HG03378 (cell line): ENCODE results near the gene NID1.
"Not testable (repeated sequence)": the region's sequence is repeated elsewhere in the genome, so short reads cannot be mapped to it uniquely, and the experiment has no call there.

Experiments
- ATAC-seq: cut with Tn5 transposase; IDR thresholded peaks from one replicate; pipeline ENCODE4 v1.9.1; 2021; ENCODE audit warnings: mild to moderate bottlenecking, moderate library complexity; ENCODE audit not compliant: unreplicated experiment

The NID1 gene

DNA sequence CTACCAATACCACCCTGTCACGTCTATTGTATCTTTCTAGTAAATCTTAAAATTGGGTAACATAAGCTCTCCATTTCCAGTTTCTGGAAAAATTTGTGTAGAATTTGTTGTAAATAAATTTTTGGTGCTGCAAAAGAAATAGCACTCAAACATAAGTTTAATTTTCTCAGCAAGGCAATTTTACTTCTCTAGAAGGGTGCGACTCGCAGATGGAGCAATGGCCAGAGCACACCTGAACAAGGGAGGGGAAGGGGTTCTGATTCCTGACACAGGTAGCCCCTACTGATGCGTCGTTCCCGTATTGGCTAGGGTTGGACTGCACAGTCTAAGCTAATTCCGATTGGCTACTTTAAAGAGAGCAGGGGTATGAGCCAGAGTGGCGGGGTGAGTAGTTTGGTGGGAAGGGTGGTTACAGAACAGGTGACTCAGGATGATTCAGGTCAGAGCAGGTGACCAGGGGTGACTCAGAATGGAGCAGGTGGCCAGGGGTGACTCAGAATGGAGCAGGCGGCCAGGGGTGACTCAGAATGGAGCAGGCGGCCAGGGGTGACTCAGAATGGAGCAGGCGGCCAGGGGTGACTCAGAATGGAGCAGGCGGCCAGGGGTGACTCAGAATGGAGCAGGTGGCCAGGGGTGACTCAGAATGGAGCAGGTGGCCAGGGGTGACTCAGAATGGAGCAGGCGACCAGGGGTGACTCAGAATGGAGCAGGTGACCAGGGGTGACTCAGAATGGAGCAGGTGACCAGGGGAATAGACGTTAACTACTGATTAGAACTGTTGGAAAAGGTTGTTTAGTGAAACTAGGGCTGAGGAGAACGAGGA, 32.0 kb upstream of the NID1 start:
- ATAC-seq, result peak; percentile 57

DNA sequence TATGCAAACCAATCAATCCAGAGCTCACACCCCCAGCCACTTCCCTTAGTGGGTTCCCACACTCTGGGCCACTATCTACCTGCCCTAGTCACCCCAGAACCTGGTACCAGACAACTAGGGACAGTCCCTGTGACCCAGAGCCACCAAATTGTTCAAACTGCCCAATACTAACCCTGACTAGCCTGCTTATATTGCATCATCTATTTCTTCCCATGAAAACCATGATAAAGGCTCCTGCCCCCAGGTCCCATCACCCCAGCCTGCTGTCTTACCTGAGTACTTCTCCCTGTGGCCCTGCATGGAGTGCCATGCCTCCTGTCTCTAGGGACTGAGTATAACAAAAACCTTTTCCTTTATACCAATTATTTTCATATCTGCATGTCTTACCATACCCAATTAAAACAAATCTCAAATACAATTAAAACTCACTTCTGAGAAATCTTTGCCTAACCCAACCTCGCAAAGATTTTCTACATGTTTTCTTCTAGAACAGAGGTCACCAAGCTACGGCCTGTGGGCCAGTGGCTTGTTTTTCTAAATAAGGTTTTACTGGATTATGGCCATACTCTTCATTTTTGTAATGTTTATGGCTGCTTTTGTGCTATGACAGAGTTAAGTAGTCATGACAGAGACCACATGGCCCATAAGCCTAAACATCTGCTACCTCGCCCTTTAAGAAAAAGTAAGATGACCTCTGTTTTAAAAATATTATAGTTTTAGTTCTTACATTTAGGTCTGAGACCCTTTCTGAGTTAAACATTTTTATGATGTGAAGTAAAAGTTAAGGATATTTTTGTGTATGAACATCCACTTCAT, 31.0 kb upstream of the NID1 start:
- no peak for ATAC-seq

DNA sequence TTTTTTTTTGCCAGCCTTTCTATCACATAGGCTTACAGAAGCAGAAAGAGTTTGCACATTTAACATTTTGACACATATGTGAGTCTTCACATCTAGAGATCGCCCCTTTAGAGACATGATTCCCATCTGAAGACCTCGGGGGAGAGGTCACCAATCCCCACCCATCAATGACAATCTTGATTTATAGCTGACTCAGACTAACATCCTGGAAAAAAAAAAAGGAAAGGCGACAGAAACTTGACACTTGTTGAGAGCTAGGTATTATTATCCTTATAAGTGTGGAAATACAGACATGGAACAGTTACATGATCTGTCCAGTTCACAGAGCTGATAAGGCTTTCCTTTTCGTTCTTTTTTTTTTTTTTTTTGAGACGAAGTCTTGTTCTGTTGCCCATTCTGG, 28.0 kb upstream of the NID1 start:
- ATAC-seq, result no peak

DNA sequence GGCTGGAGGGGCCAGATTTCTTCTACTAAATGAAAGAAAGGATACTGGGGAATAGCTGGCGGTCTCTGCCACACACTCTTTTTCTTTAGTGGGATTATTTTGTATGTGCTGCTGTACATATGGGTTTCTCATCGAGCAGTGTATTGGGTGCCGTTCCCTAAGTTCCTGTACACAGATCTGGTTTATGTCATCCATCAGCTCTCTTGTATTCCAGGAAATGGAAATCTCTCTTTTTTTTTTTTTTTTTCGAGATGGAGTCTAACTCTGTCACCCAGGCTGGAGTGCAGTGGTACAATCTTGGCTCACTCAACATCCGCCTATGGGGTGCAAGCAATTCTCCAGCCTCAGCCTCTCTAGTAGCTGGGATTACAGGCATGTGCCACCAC, 27.0 kb upstream of the NID1 start:
- ATAC-seq, result no peak

DNA sequence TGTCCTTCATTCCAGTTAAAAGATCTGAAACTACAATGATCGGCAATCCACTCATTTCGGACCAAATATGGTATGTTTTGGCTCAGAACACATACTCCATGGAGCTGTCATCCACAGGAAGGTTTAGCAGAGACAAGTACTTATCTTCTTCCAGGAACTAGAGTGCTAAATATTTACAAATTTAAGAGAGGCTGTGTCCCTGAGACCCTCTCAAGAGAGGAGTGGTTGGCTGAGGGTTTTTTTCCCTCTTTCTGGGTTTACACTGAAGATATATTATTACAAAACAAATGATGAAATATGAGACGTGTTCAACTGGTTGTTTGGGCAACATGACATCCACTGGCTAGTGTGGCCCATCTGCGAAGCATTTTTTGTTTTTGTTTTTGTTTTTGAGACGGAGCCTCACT, 25.9 kb upstream of the NID1 start:
- no peak for ATAC-seq

DNA sequence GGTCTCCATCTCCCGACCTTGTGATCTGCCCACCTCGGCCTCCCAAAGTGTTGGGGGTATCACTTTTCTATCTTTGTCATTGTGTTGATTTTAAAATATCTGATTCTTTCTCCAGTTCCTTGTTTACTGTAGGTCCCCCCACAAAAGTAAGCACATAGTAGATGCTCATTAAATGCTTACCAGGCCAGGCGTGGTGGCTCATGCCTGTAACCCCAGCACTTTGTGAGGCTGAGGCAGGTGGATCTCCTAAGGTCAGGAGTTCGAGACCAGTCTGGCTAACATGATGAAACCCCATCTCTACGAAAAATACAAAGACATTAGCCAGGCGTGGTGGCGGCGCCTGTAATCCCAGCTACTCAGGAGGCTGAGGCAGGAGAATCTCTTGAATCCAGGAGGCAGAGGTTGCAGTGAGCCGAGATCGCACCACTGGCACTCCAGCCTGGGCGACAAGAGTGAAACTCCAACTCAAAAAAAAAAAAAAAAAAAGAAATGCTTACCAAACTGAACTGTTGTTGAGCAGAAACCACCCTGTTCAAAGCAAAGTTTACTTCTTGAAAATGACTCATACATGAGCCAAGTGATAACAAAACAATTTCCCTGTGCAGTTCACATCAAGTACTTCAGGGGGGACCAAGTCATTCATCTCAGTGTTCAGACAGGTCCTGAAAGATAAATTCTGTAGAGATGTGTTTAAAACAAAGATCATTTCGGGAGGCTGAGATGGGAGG, 24.3 kb upstream of the NID1 start:
- no peak for ATAC-seq

DNA sequence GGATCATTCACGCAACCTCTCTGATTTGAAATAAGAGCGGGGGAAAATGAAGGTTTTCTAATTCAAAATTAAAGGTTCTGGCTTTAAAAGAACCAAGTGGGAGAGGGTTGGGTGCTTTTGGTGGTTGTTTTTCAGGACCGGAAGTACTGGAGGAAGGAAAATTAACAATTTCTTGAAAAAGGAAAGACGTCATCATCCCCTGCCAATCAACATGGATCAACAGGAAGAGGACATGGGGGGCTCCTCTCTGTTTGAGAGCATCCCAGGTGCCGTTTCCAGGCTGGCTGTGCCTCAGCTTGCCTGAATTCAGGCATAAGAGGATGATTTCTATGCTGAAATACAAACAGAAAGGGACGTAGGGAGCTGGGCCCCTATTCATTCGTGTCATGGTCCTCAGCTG, 21.6 kb upstream of the NID1 start:
- no peak for ATAC-seq

DNA sequence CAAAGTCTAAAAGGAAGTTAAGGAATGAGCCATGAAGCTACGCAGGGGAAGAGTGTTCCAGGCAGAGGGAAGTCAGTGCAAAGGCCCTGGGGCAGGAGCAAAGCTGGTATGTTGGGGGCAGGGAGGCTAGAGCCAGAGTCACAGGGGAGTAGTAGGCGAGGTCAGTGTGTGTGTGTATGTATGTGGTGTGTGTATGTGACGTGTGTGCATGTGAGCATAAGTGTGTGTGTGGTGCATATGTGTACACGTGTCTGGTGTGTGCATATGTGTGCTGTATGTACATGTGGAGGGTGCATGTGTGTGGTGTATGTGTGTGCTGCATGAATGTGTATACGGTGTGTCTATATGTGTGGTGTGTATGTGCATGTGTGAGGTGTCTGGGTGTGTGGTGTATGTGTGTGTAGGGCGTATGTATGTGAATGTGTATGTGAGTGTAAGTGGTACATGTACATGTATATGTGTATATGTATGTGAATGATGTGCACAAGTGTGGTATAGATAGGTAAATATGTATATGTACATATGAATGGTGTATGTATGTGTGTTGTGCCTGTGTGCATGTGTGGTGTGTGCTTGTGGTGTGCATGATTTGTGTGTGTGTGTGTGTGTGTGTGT, 20.8 kb upstream of the NID1 start:
- no peak for ATAC-seq

DNA sequence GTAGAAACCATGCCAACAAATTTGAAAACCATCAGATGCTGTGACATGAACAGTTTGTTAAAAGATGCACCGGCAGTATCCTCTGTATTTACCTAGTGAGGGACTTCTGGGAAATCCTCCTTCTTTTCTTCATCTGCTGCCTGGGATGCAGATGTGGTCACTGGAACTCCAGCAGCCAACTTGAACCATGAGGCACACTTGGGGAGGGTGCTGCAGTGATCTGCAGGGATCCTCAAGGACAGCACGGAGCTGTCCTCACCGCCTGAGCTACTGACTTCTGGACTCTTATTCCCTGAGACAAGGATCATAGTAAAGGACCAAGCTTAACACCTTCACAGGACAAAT, 19.5 kb upstream of the NID1 start:
- no peak for ATAC-seq

DNA sequence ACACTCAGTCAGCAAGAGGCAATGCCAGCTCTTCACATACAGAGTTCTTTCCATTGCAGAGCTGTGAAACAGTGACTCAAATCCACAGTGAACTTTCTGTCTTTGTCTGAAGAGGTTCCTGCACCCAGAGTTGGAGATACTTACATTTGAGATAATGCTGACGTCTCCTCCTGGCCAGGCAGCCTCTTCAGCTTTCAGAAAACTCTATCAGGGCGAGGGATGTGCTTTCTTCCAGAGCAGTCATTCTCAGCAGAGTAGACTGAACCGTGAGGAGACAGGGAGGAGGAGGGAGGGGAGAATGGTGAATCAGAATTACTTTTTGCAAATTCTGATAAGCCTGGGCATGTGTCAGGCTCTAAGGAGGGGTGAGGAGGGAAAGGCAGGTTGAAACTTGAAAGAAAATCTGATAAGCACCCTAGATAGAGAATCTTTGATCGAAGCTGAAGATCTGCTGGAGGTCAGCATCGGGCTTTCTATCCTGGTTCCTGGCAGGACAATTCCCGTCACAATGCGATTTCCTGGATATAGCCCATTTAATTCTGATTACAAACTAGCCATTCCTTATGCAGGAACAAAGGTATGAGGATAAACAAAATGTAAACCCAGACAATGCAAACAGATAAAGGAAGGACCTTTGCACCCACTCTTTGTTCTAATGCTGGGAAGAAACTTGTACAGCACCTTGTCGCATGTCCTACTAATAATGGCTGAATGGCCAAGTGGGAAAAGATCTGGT, 18.9 kb upstream of the NID1 start:
- no peak for ATAC-seq

DNA sequence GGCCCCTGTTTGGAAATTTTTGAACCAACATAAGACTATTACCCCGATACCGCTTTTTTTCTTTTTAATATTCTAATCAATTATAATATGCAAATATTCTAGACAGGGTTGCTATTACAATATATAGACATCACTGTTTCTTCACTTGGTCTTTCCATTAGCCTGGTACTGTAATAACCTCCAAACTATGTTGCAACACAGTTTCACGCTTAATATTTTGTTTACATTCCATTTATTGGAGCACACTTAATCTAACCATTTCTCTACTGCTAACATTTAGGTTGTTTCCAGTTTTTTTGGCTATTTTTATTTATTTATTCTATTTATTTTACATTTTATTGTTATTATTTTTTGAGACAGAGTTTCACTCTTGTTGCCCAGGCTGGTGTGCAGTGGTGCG, 17.6 kb upstream of the NID1 start:
- ATAC-seq, result no peak

DNA sequence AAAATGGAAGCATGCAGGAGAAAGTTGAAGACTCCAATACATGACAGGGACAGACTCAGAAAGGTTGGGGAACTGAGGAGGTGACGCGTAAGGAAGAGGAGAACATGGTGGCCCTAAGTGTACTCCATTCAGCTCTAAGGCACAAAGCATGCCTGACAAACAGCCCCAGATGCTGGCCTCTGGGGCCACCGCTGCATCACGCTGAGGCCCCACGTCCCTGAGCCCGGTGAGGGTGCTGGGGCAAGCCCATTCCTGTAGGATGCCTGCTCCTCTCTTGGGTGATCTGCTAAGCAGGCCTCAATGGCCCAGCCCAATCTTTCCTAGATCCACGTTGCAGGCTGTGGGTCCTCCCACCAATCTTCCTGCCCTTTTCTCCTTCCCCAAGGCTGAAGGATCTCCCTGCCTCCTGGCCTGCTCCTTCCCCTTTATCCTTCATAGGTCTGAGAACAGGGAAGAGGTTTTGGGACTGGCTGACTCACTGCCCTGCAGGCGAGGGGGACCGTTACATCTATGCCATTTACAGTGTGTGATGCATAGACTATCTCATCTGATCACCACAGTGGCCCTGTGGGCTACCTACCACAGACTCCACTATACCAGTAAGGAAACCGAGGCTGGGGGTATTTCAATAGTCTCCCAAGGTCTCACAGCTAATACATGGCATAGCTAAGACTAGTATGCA, 16.8 kb upstream of the NID1 start:
- ATAC-seq, result no peak

DNA sequence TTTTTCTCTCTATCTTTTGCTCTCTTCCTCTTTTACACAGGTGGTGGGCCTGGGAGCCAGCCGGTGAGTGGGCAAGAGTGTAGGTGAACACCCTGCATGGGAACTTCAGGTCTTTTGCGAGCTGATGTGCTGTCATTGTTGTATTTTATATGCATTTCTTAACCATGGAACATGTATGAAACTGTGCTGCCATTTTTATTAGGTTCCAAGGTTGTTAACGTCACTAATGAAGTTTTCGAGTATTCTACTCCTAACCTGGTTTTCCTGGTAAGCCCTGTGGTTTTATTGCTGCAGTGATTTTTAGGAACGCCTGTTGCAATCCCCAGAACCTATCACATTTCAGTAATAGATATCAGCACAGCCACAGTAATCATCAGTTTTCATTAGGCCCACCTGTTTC, 14.8 kb upstream of the NID1 start:
- no peak for ATAC-seq

DNA sequence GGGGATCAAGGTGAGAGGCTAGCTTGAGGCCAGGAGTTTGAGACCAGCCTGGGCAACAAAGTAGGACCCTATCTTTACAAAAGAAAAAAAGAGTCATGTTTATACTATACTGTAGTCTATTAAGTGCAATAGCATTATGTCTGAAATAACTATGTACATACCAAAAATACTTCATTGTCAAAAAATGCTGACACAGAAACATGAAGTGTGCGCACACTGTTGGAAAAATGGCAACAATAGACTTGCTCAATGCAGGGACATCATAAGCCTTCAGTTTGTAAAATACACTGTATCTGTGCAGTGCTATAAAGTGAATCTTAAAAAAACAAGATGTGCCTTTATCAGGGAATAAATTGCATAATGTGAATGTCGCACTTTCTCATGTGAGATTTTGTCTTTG, 14.1 kb upstream of the NID1 start:
- ATAC-seq, result no peak

DNA sequence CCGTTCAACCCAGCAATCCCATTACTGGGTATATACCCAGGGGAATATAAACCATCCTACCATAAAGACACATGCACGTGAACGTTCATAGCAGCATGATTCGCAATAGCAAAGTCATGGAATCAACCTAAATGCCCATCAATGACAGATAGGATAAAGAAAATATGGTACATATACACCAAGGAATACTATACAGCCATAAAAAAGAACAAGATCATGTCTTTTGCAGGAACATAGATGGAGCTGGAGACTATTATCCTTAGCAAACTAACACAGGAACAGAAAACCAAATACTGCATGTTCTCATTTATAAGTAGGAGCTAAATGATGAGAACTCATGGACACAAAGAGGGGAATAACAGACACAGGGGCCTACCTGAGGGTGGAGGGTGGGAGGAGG, 13.2 kb upstream of the NID1 start:
- ATAC-seq, result not testable (repeated sequence)

DNA sequence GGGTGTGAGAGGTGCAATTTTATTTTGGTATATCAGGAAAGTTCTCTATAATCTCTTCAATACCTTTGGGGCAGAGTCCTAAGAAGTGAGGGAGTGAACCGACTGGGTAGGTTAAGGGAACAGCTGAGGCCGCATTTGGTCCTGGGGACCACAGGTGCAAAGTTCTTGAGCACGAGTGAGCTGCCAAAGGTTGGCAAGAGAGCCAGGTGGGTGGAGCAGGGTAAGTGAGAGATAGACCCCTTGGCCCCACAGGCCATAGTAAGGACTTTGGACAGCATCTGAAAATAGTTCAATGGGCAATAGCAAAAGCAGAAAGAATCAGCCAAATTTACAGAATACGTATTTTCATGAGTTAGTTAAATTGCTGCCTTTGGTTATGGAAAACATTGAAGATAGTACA, 11.0 kb upstream of the NID1 start:
- no peak for ATAC-seq

DNA sequence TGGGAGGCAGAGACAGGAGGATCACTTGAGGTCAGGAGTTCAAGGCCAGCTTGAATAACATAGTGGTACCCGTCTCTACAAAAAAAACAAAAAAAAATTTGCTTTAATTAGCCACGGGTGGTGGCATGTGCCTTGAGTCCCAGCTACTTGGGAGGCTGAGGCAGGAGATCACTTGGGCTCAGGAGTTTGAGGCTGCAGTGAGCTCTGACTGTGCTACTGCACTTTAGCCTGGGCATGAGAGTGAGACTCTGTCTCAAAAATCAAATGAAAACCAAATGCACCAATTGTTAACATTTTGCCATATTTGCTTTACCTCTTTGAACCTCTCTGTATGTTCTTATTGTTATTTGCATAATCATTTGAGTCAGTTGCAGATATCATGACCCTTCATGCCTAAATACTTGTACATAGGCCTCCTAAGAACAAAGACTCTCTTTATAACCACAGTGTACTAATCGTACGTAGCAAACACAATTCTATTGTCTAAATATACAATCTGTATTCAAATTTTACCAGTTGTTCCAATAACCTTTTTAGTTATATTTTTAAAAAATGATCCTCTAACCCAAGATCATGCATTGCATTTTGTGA, 8.5 kb upstream of the NID1 start:
- ATAC-seq, result no peak

DNA sequence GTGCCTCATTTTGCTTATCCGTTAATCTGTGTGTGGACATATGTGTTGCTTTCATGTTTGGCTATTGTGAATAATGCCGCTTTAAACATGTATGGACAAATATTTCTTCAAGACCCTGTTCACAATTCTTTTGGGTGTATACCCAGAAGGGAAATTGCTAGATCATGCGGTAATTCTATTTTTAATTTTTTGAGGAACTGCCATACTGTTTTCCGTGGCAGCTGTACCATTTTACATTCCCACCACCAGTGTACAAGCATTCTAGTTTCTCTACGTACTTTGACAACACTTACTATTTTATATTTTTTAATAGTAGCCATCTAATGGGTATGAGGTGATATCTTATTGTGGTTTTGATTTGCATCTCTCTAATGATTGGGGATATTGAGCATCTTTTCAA, 7.1 kb upstream of the NID1 start:
- ATAC-seq, result no peak

DNA sequence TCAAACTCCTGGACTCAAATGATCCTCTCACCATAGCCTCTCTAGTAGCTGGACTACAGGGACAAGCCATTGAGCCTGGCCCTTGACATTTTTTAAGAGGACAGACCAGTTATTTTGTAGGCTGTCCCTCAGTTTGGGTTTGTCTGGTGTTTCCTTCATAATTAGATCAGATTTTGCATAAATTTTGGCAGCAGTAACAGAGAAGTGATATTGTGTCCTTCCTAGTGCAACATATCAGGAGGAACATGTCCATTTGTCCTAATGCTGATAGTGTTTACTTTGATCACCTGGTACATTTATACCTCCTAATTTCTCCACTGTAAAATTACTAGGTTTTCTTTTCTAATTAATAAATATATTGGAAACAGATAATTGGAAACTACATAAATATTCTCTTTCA, 5.9 kb upstream of the NID1 start:
- no peak for ATAC-seq

DNA sequence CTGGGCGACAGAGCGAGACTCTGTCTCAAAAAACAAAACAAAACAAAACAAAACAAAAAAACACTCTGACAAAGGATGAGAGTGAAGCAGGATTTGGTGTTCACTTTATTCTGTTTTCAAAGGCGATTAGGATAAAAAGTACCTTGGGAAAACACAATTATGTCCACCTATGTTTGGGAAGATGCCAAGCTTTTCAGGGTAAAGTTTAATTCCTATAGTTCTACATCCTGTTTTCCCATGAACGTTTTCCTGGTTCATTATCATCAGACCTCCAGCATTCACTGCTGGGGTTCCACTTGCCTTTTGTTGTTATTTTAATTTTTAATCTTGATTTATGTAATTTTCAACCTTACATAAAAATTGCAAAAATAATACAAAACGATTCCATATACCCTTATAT, 4.9 kb upstream of the NID1 start:
- ATAC-seq, result no peak
